ENCODE measurements around the gene RSPO4. TPM values are rescaled to one million over a fixed set of nuclear protein-coding genes. Genes with fewer than 3 reads are reported as not detected.

Gene RSPO4
- total RNA-seq, 8 experiments from 2014 or later = 0.05 to 0.81 (median 0.28) TPM; not detected in 1

Other genes starting within 250 kb of the RSPO4 start
- gene SLC52A3, start 233.8 kb downstream of the RSPO4 start, total RNA-seq = under 1 TPM in 6 of 8 experiments, not detected in 2; 0.08 to 0.95 (median 0.28) TPM
- gene FAM110A, start 168.6 kb downstream of the RSPO4 start, total RNA-seq = 10 to 100 TPM in 1 of 8 experiments, 1 to 10 TPM in 6, under 1 TPM in 1; 0.86 to 14.9 (median 3.5) TPM
- gene ANGPT4, start 86.0 kb downstream of the RSPO4 start, total RNA-seq = under 1 TPM in 5 of 8 experiments, not detected in 3; 0.05 to 0.28 (median 0.08) TPM
- gene PSMF1, start 116.3 kb upstream of the RSPO4 start, total RNA-seq = 10 to 100 TPM; 26.2 to 59.1 (median 42.6) TPM
- gene TMEM74B, start 182.7 kb upstream of the RSPO4 start, total RNA-seq = 10 to 100 TPM in 3 of 8 experiments, 1 to 10 TPM in 3, under 1 TPM in 2; 0.71 to 16.9 (median 5.9) TPM
- under 1 TPM in 4 of 8 experiments, not detected in 4; 0.11 to 0.24 (median 0.20) TPM for gene C20orf202, start 201.1 kb upstream of the RSPO4 start, total RNA-seq
- not detected for gene RAD21L1, start 223.7 kb upstream of the RSPO4 start, total RNA-seq

Measured in motor neuron (in vitro differentiated cells).